HG03159 (cell line): ENCODE measurements around the gene NKX6-2.

Source experiments
- ATAC-seq: cut with Tn5 transposase; IDR thresholded peaks from one replicate; pipeline ENCODE4 v1.9.1; 2021; ENCODE audit warnings: mild to moderate bottlenecking, moderate library complexity; ENCODE audit not compliant: unreplicated experiment

The NKX6-2 gene

DNA sequence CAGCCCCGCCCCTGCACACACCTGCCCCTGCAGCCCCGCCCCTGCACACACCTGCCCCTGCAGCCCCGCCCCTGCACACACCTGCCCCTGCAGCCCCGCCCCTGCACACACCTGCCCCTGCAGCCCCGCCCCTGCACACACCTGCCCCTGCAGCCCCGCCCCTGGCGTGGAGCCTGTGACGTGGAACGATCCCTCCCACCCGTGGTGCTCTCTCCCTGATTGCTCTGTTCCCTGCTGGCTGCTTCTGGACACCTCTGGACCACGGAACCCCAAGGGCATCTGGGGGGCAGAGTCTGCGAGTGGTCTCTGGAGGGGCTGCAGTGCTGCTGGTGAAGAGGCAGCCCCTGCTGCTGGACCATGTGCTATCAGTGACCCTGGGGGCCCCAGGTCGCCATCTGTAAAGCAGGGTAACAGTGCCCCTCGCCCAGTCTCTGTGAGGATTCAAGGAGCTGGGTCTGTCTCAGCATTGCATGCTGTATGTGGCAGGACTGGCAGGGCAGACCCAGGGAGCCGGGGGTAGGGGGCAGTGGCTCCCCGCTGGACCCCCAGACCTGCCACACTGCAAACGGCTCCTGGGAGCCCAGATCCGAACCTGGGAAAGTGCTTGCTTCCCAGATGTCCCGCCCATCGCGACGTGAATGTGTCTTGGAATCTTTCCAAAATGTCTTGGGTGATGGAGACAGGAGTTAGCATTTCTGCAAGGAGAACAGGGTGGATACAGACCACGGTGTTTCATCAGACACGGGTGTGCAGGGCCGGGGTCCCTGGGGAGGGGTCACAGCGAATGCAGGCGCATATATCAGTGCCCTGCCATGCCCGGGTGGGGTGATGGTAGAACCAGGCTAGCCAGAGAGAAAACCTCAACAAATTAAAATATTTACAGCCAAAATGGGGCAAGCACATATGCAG, 27.9 kb upstream of the NKX6-2 start:
- ATAC-seq = no peak

DNA sequence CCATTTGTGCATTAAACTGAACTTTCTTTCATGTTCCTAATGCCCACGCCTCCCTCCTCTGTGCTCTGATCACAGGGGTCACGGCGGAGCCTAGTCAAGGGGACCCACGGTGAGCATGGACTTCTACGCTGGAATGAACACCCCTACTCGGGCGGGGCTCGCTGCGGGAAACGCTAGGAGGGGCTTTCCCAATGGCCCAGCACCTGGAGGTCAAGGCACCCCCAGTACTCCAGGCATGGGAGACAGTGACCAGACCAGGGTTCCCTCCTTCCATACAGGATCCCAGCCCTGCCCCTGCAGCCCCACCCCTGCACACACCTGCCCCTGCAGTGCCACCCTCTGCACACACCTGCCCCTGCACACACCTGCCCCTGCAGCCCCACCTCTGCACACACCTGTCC, 27.1 kb upstream of the NKX6-2 start:
- ATAC-seq = no peak

DNA sequence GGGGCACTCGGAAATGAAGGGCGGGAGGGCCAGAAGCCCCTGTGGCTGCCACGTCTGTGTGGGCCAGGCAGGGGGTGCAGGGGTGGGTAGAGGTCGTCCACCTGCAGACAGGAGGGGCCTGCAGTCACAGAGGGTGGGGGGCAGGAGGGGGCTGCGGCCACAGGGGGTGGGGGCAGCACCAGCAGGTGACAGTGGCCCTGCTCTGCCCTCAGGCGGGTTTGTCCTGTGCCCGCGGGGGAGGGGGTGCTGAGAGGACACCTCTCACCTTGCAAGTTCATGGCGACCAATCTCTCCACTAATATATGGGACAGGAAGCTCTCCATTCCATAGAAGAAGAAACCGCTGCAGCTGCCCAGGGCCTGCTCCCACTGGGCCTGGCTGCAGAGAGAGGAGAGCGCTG, 26.6 kb upstream of the NKX6-2 start:
- ATAC-seq = no peak

DNA sequence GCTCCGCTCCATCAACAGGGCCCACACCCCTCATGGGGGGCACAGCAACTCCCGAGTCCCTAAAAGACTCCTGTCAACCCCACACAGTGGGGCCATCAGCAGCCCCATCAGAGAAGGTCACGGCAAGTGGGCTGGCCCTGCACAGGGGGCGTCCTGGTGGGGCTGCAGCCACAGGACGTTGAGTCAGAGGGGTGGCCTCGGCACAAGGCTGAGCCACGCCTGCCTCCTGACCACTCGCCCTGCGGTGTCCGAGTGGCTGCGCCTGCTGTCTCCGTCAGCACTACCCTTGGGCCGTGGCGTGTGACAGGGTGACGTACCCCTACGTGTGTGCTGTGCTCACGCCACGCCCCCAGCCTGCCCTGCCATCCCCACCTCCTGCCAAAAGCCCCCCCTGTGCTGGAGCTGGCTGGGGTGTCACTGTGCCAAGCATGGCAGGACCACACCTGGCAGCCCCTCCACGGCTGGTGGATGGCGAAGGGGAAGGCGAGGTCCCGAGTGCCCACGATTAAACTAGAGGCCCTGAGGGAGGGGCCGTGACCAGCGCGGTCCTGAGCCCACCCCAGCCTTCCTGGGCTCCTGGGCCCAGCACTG, 26.0 kb upstream of the NKX6-2 start:
- ATAC-seq = no peak

DNA sequence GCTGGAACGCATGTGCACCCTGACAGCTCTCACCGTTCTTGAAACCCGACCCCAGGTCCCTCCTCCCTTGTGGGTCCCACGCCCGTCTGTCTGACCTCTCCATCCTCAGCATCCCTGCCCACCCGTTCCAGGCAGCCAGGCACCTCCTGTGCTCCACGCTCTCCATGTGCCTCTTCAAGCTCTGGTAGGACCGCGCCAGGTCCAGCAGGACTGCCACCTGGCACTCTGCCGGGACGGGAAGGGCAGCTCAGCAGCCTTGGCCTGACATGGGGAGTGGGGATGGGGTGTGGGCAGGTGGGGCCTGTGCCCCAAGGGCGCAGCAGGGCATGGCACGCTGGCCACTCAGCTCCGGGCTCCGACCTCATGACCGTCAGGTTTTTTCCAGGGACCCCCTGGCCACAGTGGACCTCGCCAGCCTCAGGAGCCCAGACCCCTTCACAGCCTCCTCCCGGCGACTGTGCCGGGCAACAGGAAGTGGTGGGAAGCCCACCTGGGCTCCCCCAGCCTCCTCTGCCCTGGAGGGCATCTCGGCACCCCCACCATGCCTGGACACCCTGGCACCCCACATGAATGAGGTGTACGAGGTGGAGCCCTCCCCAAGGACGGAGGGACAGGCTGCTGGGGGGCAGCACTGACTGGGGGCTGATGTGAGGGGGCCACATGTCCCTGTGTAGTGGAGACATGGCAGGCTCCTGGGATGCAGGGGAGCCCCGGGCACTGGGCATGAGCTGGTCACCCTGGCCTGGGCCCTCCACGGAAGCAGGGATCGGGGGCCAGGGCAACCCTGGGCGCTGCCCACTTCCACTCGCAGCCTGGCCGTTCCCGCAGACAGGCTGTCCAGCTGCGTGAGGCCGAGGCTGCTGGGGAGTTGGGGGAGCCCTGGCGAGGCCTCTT, 25.1 kb upstream of the NKX6-2 start:
- no peak for ATAC-seq

DNA sequence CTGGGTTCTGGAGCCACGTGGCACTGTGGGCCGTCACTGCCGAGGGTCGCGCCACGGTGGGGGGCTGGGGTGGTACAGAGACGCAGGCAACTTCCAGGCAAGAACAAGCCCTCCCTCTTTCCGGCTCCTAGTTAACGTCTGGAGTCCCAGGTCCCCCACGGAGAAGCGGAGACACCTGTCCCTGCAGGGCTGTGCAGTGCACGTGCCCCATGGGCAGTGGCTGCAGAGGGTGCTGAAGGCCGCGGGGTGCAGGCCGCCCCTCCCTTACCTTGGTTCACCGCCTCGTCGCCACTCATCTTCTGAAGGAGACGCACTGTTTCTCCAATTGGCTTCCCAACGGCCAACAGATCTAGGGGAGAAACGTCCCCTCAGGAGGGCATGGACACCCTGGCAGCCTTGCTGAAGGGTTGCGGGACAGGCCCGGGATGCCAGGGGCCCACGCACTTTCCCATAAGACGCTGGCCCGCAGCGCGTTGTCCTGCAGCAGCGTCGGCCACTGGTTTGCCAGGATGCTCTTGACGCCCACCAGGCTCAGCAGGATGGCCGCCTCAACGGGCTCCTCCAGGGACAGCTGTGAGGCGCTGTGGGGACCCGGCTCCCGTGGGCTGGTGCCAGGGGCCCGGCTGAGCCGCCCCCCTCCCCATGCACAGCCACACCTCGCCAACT, 24.3 kb upstream of the NKX6-2 start:
- ATAC-seq = no peak

DNA sequence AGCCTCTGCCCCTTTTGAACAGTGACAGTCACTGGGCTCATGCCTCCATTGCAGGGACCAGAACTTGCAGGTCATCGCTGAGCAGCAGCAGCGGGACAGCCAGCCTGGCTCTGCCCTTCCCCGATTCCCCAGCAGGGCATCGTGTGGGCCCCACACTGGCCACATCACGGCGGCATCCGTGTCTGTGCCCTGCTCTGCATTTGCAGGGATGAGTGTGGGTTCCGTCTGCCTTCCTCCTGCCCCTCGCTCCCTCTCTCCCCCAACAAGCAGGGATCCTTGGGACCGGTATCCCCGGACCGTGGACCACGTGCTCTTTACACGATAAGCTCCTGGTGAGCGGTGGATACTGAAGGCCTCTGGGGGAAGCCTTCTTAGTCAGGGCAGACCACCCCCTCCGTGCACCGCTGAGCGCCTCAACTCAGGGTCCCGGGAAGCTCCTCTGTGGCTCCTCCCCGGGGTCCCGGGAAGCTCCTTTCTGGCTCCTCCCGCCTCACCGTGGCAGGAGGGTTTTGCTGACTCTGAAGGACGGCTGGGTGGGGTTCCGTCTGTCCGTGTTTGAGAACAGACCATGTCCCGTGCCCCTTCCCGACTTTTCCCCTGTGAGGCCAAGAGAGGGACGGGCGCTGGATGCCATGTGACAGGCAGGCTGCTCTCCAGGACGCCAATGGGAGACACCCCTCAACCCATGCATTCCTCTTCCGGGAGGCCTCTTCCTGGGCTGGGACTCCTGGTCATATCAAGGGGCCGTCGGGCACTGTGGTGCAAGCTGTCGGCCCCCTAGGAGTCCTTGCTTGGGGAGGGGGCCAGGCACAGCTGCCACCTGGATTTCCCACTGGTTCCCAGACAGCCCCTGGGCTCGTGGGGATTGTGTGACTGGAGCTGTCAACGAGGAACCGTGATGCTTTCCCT, 23.5 kb upstream of the NKX6-2 start:
- ATAC-seq = no peak

DNA sequence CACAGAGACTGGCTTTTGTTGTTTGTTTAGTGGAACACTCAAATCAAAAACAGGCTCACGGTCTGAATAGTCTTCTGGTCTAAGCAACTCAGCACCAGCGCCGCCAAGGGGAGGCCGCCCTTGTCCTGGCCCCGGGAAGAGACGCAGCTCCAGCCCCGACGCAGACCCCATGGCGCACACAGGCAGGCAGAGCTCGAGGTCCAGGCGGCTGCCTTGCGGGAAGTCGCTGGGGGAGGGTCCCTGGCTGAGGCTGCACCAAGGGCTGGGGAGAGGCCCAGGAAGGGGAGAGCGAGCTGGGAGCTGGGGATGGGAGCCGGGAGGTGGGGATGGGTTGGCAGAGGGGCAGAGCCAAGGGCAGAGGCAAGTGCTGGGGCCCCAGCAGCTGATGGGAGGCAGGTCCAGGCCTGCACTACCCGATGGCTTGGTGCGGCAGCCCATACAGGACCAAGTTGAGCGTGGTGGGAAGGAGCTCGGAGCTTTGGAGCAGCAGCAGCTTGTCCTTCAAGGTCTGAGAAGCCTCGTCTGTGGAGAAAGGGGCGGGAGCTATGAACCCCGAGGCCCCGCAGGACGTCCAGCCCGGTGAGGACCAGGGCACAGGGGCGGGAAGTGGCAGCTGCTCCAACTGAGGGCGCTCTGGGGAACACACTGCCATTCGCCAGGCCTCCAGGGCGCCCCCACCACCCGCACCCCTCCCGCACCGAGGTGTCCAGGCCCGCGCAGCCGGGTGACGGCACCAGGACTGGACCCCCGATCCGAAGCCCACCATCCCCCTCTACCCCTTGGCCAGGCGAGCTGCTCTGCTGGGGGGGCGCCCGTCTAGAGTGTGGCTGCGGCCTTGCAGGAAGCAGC, 22.7 kb upstream of the NKX6-2 start:
- ATAC-seq = no peak

DNA sequence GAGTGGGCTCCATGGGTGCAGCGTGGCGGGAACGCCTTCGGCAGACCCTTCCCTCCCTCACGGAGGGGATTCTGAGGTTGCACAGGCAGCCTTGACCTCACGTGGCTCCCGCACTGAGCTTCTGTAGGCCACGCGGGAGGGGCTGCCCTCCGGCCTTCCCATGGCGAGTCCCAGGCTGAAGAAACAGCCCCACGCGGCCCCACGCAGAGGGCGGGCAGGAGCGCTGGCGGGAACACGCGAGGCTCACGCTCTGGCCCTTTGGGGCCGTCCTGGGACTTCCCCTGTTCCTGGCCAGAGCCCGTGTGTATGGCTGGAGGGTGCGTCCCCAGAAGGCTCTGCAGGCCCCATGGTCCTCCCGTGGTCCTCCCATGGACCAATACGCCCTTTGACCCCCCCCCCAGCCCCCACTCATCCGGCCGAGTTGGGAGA, 21.7 kb upstream of the NKX6-2 start:
- no peak for ATAC-seq

DNA sequence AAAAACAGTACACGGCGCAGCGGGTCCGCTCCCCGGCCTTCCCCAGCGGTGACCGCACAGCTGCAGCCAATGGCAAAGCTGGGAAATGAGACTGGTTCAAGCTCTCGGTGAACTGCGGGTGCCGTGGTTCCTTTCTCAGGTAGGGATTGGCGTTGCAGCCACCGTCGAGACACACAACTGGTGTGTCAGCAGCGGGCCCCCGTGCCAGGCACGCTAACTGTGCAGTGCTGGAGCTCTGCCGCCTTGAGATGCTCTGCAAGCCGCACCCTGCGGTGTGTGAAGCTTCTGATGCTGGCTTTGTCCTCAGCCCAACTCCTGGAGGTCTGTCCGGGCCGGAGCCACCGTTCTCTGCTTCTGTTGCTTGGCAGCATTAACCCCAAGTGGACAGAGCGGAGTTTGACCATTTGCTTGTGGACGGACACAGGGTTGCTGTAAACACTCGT, 20.6 kb upstream of the NKX6-2 start:
- ATAC-seq = no peak

DNA sequence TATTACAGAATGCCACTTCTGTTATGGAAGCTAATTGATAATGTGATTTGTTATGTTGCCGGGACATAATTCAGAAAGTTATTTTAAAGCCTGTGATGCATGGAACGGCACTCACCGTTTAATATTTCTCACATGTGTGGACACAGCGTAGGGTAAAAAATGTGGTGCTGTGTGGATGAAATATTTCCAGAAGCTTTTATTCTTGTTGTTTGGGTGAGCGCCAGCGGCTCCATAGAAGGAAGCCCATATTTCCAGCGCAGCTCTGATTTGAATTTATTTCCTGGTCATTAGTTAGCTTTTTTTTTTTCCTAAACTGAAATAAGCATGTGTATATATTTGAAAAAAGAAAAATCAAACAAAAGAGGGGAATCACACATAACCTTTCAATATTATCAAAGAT, 20.2 kb upstream of the NKX6-2 start:
- no peak for ATAC-seq

DNA sequence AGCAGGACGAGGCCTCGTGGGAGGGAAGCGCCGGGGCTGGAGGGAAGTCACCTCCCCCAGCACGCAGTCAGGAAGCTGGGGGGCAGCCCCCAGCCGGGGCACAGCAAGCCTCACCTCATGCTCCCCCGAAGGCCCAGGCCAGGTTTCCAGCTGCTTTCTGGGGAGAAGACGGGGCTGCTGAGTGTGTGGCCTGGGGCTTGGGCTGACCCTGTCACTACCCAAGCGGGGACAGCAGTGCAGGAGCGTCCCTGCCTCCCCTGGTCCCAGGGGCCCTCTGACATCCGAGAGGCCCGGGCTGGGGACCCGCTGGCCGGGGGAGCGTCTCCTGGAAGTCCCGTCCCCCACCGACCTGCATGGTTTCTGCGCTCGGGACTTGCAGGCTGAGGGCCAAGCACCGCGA, 19.7 kb upstream of the NKX6-2 start:
- ATAC-seq = no peak

DNA sequence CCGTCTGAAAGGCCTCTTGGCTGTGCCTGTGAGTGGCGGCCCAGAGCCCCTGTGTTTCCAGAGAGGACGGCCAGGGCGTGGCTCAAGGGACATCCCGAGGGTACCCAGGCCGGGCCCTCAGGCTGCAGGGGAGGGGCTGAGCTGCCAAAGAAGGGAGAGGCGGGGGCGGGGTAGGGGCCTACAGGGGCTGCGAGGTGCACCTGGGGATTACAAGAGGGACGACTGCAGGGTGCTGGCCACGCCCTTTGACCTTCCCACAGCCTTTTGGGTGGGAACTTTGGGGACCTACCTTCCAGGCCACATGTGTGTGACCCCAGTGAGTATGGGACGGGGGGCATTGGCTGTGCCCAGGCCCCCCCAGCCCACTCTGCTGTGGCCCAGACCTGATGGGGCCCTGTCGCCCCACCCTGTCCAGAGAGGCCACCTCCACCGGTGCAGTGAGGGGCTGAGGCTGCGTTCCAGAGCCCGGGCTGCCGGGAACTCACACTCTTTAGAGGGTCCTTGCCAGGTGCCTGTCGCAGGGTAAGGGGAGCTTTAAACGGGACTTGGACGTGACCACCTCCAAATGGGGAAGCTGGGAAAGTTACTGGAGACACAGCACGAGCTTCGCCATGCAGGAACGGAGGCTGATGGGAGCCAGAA, 19.0 kb upstream of the NKX6-2 start:
- ATAC-seq = no peak

DNA sequence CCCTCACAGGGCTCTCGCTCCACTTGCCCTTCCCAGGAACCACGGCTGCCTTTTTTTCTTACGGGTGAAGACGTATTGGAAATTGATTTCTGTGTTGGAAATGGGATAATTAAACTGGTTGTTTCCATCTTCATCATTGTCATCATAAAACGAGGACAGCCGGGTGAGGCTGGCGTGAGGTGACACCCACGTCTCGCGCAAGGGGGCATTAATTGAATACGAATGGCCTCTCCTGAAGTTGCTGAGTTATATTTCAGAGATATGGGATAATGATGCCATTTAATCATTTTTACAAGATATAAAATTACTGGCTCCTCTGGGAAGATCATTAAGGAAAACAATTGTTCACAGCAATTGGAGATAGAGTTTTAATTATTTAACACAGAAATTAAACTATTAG, 18.3 kb upstream of the NKX6-2 start:
- ATAC-seq = no peak

DNA sequence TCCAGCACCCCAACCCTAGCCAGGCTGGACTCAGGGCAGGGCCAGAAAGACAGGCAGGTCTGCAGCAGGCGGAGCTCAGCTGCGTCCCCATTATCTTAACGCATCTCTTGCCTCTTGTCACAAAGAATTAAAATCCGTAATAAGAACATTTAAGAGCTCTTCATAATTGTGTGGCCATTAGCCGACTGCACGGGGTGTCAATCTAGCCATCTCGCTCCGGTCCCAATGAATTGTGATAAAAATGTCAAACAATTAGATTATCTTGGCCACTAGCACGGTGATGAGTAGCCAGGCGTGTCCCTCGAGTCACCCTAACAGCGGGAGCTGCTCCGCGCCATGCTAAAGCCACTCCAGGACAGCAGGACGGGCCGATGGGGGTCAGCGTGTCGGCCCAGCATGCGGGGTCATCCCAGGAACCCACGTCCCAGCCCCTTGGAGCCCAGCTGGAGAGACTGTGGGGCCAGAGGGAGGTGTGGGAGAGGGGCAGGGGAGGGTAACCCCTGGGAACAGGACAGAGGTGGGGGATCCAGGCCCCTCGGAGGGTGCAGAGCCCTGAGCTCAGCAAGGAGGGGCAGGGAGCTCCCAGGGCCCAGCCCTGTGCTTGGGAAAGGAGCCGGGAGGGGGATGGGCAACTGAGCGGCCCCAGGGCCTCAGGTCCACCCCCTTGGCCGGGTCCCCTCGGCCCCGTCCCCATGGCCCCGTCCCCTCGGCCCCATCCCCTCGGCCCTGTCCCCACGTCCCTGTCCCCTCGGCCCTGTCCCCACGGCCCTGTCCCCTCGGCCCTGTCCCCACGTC, 17.7 kb upstream of the NKX6-2 start:
- no peak for ATAC-seq

DNA sequence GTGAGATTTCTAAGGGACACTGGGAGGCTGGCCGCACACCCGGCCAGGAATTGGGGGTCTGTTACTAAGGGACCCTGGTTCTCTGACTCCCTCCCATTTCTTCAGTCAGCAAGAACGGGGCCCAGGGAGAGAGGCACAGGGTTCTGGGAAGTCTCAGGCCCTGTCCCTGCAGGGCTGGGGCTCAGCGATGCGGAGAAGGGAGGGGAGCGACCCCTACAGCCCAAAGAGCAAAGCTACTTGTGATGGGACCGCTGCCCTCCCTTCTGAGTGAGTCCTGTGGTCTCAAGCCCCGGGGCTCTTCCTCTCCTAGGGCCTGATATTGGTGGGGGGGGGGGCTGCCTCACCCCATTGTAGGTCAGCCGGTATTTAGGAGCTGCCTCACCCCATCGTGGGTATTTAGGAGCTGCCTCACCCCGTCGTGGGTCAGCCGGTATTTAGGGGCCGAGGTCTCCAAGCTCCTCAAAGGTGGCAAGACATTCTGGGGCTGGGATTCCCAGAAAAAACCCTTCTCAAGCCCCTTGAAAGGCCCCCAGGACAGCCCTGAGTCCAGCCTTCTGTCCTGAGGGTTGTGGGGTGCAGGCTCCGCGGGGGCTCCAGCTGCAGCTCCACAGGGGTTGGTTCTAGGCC, 16.9 kb upstream of the NKX6-2 start:
- no peak for ATAC-seq

DNA sequence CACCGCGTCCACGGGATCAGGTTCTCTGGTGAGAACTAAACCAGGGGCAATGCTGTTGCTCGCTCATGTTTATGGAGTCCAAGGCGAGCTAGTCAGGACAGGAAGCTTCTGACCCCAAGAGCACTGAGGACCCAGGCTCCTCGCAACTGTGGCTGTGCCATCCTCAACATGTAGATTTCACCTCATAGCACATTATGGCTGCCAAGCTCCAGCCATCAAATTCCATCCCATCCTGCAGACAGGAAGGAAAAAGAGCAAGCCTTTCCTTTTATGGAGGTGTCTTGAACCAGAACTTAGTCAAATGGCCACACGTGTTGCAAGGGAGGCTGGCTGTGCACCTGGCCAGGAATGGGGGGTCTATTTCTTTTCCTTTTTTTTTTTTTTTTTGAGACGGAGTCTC, 16.1 kb upstream of the NKX6-2 start:
- ATAC-seq = no peak
